Choroid plexus epithelial cell (primary cell): ENCODE results near the gene EPS15.
"Not testable (repeated sequence)": the region's sequence is repeated elsewhere in the genome, so short reads cannot be mapped to it uniquely, and the experiment has no call there.

Experiments
- DNase-seq: peaks from one replicate; pipeline ENCODE4 v3.0.0-alpha.2; 2010; ENCODE audit warnings: low read depth
- H3K4me3 ChIP-seq: 2 replicates; pipeline ENCODE4 v1.5.1; 2011; ENCODE audit warnings: low read depth, mild to moderate bottlenecking, control low read depth, low read length, moderate library complexity
- TF ChIP-seq, protein P1 (sequence below): conservative IDR thresholded peaks from 2 replicates; pipeline ENCODE4 v1.5.1; 2011; ENCODE audit warnings: low read depth, mild to moderate bottlenecking, control low read depth, inconsistent platforms, low read length, moderate library complexity

Gene EPS15

DNA sequence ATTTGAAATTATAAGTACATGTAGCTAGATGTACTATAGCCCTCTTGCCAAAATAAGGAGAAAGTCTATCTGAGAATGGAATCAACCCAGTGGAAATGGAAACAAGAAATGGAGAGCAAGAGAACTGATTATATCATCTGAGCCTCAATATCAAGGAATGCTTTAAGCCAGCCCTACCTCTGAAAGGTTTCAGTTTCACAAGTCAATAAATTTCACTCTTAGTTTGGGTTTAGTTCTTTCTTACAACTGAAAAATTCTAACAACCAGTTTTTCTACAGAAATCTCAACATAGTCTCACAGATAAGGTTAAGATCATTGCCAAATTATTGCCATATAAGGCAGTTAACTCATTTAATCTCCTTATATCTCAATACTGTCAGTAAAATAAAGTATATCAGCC is 80.0 kb downstream of the EPS15 start:
- peak; percentile 38 for DNase-seq
- TF ChIP-seq, protein P1, sequence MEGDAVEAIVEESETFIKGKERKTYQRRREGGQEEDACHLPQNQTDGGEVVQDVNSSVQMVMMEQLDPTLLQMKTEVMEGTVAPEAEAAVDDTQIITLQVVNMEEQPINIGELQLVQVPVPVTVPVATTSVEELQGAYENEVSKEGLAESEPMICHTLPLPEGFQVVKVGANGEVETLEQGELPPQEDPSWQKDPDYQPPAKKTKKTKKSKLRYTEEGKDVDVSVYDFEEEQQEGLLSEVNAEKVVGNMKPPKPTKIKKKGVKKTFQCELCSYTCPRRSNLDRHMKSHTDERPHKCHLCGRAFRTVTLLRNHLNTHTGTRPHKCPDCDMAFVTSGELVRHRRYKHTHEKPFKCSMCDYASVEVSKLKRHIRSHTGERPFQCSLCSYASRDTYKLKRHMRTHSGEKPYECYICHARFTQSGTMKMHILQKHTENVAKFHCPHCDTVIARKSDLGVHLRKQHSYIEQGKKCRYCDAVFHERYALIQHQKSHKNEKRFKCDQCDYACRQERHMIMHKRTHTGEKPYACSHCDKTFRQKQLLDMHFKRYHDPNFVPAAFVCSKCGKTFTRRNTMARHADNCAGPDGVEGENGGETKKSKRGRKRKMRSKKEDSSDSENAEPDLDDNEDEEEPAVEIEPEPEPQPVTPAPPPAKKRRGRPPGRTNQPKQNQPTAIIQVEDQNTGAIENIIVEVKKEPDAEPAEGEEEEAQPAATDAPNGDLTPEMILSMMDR, result no peak

DNA sequence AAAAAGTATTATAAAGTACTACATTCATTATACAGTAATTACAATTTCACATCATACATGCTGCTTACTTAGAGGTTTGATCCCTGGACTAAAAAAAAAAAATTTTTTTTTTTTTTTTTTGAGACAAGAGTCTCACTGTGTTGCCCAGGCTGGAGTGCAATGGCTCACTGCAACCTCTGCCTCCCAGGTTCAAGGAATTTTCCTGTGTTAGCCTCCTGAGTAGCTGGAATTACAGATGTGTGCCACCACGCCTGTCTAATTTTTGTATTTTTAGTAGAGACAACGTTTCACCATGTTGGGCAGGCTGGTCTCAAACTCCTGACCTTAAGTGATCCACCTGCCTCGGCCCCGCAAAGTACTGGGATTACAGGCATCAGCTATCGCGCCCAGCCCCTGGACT is 81.7 kb downstream of the EPS15 start:
- DNase-seq, H3K4me3 ChIP-seq: not testable (repeated sequence)

More for the DNA sequence above, 80.0 kb downstream of the EPS15 start:
- H3K4me3 ChIP-seq, result no peak overlapping the region

DNA sequence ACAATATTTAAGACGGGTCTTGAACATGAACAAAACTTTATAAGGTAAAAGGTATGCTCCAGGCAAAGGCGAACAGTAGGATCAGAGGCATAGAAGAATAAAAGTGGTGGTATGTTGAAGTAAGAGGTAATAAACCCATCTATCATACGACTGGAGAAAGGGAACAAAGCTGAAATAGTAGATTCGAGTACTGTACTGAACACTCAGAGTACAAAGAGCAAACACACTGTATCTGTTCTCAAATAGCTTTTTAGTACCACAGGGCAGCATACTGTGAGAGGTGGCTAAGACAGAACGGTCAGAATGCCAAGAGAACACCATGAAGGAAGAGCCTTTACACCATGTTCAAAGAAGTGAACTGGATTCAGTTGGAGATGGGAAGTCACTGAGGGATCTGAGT is 83.2 kb downstream of the EPS15 start:
- no peak for DNase-seq
- H3K4me3 ChIP-seq, result no peak overlapping the region
- TF ChIP-seq, protein P1, result no peak

DNA sequence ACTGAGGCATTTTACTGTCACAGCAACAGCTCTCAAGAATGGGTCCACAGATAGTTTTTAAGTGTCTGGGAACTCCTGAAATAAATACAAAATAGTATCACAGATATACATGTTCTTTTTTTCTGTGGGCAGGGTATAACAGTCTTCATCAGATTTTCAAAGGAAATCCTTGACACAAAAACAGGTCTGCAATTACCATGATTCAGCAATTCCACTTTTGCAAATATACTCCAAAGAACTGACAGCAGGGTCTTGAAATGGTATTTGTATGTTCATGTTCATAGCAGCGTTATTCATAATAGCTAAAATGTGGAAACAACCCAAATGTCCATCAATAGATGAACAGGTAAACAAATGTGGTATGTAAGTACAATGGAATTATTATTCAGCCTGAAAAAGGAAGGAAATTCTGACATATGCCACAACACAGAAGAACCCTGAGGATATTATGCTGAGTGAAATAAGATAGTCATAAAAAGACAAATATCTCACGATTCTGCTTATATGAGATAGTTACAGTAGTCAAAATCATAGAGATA is 85.0 kb downstream of the EPS15 start:
- TF ChIP-seq, protein P1, result no peak

DNA sequence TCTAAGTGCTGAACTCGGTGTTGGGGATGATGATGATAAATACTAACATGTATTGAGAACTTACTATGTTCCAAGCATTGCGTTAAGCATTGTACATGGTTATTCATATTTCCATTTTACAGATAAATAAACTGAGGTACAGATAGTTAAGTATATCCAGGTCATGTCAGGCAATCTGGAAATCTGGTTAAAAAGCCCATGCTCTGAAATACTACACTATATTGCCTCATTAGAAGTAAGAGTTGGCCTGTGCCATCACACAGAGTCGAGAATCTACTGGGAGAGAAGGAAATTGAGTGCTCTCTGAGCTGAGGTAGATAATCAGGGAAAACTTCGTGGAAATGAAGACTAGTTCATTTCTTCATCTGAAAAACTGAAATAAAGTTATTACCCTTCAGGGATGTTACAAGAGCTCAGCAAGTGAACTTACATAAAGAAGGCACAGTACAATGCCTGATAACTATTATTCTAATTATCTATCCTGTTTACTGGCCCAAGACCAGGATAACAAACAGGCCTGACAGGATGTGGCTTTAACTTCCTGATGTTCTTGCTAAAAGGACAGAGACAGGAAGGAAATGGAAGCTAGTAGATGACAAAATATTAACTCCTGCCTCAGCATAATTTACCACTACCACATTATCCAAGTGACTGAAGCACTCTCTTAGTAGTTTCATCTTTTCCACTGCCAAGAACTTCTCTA is 85.6 kb downstream of the EPS15 start:
- no peak overlapping the region for H3K4me3 ChIP-seq
- TF ChIP-seq, protein P1, result no peak
- peak; percentile 44 for DNase-seq

More for the DNA sequence above, 85.0 kb downstream of the EPS15 start:
- no peak for DNase-seq
- H3K4me3 ChIP-seq, result no peak overlapping the region

DNA sequence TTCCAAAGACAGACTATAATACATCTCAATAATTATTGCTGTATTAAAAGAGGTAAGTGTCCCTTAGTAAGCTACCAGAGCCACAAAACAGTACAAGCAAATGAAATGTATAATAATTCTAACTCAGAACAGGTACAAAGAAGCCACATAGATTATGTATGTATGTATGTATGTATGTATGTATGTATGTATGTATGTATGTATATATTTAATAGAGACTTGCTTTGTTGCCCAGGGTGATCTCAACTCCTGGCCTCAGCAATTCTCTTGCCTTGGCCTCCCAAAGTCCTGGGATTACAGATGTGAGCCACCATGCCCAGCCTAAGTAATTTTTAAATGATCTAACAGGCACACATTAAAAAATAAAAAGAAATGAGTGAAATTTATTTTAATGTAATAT is 86.9 kb downstream of the EPS15 start:
- no peak overlapping the region for H3K4me3 ChIP-seq
- no peak for DNase-seq
- TF ChIP-seq, protein P1, result no peak

DNA sequence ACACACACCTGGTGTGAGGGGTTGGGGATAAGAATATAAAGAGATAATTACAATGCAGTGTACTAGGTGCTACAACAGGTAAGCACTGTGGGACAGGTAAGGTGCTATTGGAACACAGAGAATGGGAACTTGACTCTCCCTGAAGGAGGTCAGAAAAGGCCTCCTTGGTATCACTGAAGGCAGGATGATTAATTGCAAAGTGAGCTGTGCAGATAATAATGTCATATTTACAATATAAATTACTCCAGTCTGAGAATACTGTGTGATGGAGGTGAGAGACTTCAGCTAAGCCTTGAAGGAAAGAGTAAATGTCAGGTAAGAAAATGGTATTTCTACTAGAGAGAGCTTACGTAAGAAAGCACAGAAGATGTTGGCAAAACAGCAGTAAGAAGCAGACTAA is 91.6 kb downstream of the EPS15 start:
- TF ChIP-seq, protein P1, result no peak
- DNase-seq, result no peak
- no peak overlapping the region for H3K4me3 ChIP-seq
